GM18858 (cell line): Measurements from ENCODE around the gene TBRG4.

ENCODE experiments used
- ATAC-seq: cut with Tn5 transposase; IDR thresholded peaks from one replicate; pipeline ENCODE4 v1.9.1; 2021; ENCODE audit not compliant: unreplicated experiment

TBRG4 gene

GRCh38 chr7:45145881-45146280 is 34.4 kb upstream of the TBRG4 start:
- ATAC-seq, result no peak

GRCh38 chr7:45143616-45144015 is 32.1 kb upstream of the TBRG4 start:
- no peak for ATAC-seq

GRCh38 chr7:45140827-45141226 is 29.3 kb upstream of the TBRG4 start:
- no peak for ATAC-seq

GRCh38 chr7:45138433-45139267 is 27.2 kb upstream of the TBRG4 start:
- ATAC-seq, result no peak

- peak; percentile 58 for ATAC-seq
Measured at GRCh38 chr7:45136106-45137060, 24.9 kb upstream of the TBRG4 start.

- ATAC-seq, result no peak
Measured at GRCh38 chr7:45133877-45134276, 22.4 kb upstream of the TBRG4 start.

- ATAC-seq, result no peak
Measured at GRCh38 chr7:45133352-45133751, 21.9 kb upstream of the TBRG4 start.

- no peak for ATAC-seq
Measured at GRCh38 chr7:45132708-45133320, 21.3 kb upstream of the TBRG4 start.

- ATAC-seq, result no peak
Measured at GRCh38 chr7:45131891-45132290, 20.4 kb upstream of the TBRG4 start.

GRCh38 chr7:45130910-45131309 is 19.4 kb upstream of the TBRG4 start:
- ATAC-seq, result no peak

GRCh38 chr7:45129906-45130305 is 18.4 kb upstream of the TBRG4 start:
- no peak for ATAC-seq

GRCh38 chr7:45129181-45129800 is 17.8 kb upstream of the TBRG4 start:
- no peak for ATAC-seq

GRCh38 chr7:45126920-45127319 is 15.4 kb upstream of the TBRG4 start:
- no peak for ATAC-seq

GRCh38 chr7:45126201-45126600 is 14.7 kb upstream of the TBRG4 start:
- no peak for ATAC-seq

- no peak for ATAC-seq
Measured at GRCh38 chr7:45125193-45125904, 13.9 kb upstream of the TBRG4 start.

GRCh38 chr7:45123913-45124710 is 12.6 kb upstream of the TBRG4 start:
- no peak for ATAC-seq

- ATAC-seq, result no peak
Measured at GRCh38 chr7:45122975-45123860, 11.7 kb upstream of the TBRG4 start.

- ATAC-seq, result no peak
Measured at GRCh38 chr7:45119550-45119949, 8.1 kb upstream of the TBRG4 start.
